Activated T-helper 9 cell treated with anti-CD3 and anti-CD28 coated beads, Interleukin-2, amount 50 U/mL, for 16 hours (primary cell): ENCODE results near the gene WLS.

ENCODE experiments used
- DNase-seq: peaks from one replicate; pipeline ENCODE4 v3.0.0-alpha.2; 2020; ENCODE audit warnings: low read depth

Gene WLS

GRCh38 chr1:68132426-68133130 is 99.7 kb downstream of the WLS start:
- DNase-seq: no peak

GRCh38 chr1:68131261-68131660 is 101.1 kb downstream of the WLS start:
- DNase-seq: no peak

- DNase-seq: no peak
Observed at GRCh38 chr1:68129536-68130250, 102.6 kb downstream of the WLS start.

GRCh38 chr1:68128820-68129219 is 103.5 kb downstream of the WLS start:
- no peak for DNase-seq

- DNase-seq: no peak
Observed at GRCh38 chr1:68128157-68128556, 104.2 kb downstream of the WLS start.

GRCh38 chr1:68121536-68121935 is 110.8 kb downstream of the WLS start:
- DNase-seq: no peak

- DNase-seq: no peak
Observed at GRCh38 chr1:68120136-68120791, 112.1 kb downstream of the WLS start.

GRCh38 chr1:68119445-68119844 is 112.9 kb downstream of the WLS start:
- DNase-seq: no peak

GRCh38 chr1:68117416-68117815 is 114.9 kb downstream of the WLS start:
- DNase-seq: no peak

- DNase-seq: peak; percentile 2
Observed at GRCh38 chr1:68116643-68117235, 115.6 kb downstream of the WLS start.

- DNase-seq: no peak
Observed at GRCh38 chr1:68115308-68115707, 117.0 kb downstream of the WLS start.

- no peak for DNase-seq
Observed at GRCh38 chr1:68113966-68114365, 118.4 kb downstream of the WLS start.

GRCh38 chr1:68112835-68113243 is 119.5 kb downstream of the WLS start:
- DNase-seq: no peak

- DNase-seq: no peak
Observed at GRCh38 chr1:68111519-68112436, 120.5 kb downstream of the WLS start.

- no peak for DNase-seq
Observed at GRCh38 chr1:68107771-68108170, 124.6 kb downstream of the WLS start.

GRCh38 chr1:68103884-68104554 is 128.3 kb downstream of the WLS start:
- DNase-seq: no peak

- DNase-seq: no peak
Observed at GRCh38 chr1:68103011-68103545, 129.2 kb downstream of the WLS start.

- DNase-seq: no peak
Observed at GRCh38 chr1:68101829-68102228, 130.5 kb downstream of the WLS start.

- no peak for DNase-seq
Observed at GRCh38 chr1:68100571-68100970, 131.8 kb downstream of the WLS start.

GRCh38 chr1:68093737-68094136 is 138.6 kb downstream of the WLS start:
- no peak for DNase-seq

- DNase-seq: no peak
Observed at GRCh38 chr1:68087184-68087583, 145.1 kb downstream of the WLS start.
